ENCODE measurements around the gene HAPLN2.
A peak's percentile ranks its signal among the peaks of the same experiment; 100 is the strongest.

HAPLN2 gene

GRCh38 chr1:156646738-156647211, 27.6 kb downstream of the HAPLN2 start:
- no peak for DNase-seq

GRCh38 chr1:156647351-156647750, 28.1 kb downstream of the HAPLN2 start:
- no peak for DNase-seq

GRCh38 chr1:156648496-156648895, 29.3 kb downstream of the HAPLN2 start:
- no peak for DNase-seq

- DNase-seq: no peak
These were observed 29.7 kb downstream of the HAPLN2 start for GRCh38 chr1:156648951-156649350.

- no peak for DNase-seq
These were observed 33.1 kb downstream of the HAPLN2 start for GRCh38 chr1:156652131-156652991.

GRCh38 chr1:156652992-156653355, 33.8 kb downstream of the HAPLN2 start:
- no peak for DNase-seq

GRCh38 chr1:156654700-156655099, 35.5 kb downstream of the HAPLN2 start:
- DNase-seq: no peak

GRCh38 chr1:156655151-156655903, 36.1 kb downstream of the HAPLN2 start:
- DNase-seq: no peak

GRCh38 chr1:156655904-156656516, 36.8 kb downstream of the HAPLN2 start:
- no peak for DNase-seq

- peak; percentile 46 for DNase-seq
These were observed 37.9 kb downstream of the HAPLN2 start for GRCh38 chr1:156656806-156657740.

GRCh38 chr1:156657741-156658319, 38.6 kb downstream of the HAPLN2 start:
- no peak for DNase-seq

GRCh38 chr1:156658496-156658895, 39.3 kb downstream of the HAPLN2 start:
- no peak for DNase-seq

GRCh38 chr1:156658945-156659574, 39.8 kb downstream of the HAPLN2 start:
- DNase-seq: no peak

GRCh38 chr1:156659661-156659987, 40.4 kb downstream of the HAPLN2 start:
- DNase-seq: no peak

GRCh38 chr1:156659988-156660751, 41.0 kb downstream of the HAPLN2 start:
- peak; percentile 95 for DNase-seq

- no peak for DNase-seq
These were observed 41.5 kb downstream of the HAPLN2 start for GRCh38 chr1:156660752-156661112.

GRCh38 chr1:156662005-156662799, 43.0 kb downstream of the HAPLN2 start:
- no peak for DNase-seq

- DNase-seq: no peak
These were observed 43.5 kb downstream of the HAPLN2 start for GRCh38 chr1:156662800-156663055.

- no peak for DNase-seq
These were observed 44.0 kb downstream of the HAPLN2 start for GRCh38 chr1:156663178-156663577.

GRCh38 chr1:156664046-156664766, 45.0 kb downstream of the HAPLN2 start:
- DNase-seq: no peak

Measured in NCI-H774 (cell line).